OCI-LY1 (cell line): ENCODE results near the gene XPNPEP2.

Experiments
- H2AFZ ChIP-seq: fragments of 200-600 bp; sonication (generic), shearing (Covaris generic); 2 replicates; pipeline ENCODE4 v1.6.0; 2014; ENCODE audit warnings: antibody characterized with exemption, mild to moderate bottlenecking, low read length
- H3F3A ChIP-seq: fragments of 200-600 bp; sonication (generic), shearing (Covaris generic); 2 replicates; pipeline ENCODE4 v1.6.0; 2014; ENCODE audit warnings: mild to moderate bottlenecking, antibody characterized with exemption, low read length, moderate library complexity; ENCODE audit not compliant: insufficient read depth
- H3K27ac ChIP-seq: fragments of 200-600 bp; sonication (generic); 2 replicates; pipeline ENCODE4 v1.5.1; 2014; ENCODE audit warnings: low read length, mixed run types, mild to moderate bottlenecking, low read depth; ENCODE audit not compliant: poor library complexity, severe bottlenecking
- H3K27me3 ChIP-seq: fragments of 200-600 bp; sonication (generic); 2 replicates; pipeline ENCODE4 v1.6.0; 2014; ENCODE audit warnings: antibody characterized with exemption, mild to moderate bottlenecking, low read length, moderate library complexity; ENCODE audit not compliant: insufficient read depth
- H3K36me3 ChIP-seq: fragments of 200-600 bp; sonication (generic); 2 replicates; pipeline ENCODE4 v1.6.1; 2014; ENCODE audit warnings: mild to moderate bottlenecking, antibody characterized with exemption, low read length, moderate library complexity, mixed read lengths; ENCODE audit not compliant: insufficient read depth
- H3K4me1 ChIP-seq: fragments of 200-600 bp; sonication (generic); 2 replicates; pipeline ENCODE4 v1.5.1; 2014; ENCODE audit warnings: mild to moderate bottlenecking, low read length, moderate library complexity; ENCODE audit not compliant: insufficient read depth, severe bottlenecking
- H3K4me2 ChIP-seq: fragments of 200-600 bp; sonication (generic), shearing (Covaris generic); 2 replicates; pipeline ENCODE4 v1.6.1; 2014; ENCODE audit warnings: low read length
- H3K4me3 ChIP-seq: fragments of 200-600 bp; sonication (generic); 2 replicates; pipeline ENCODE4 v1.5.1; 2014; ENCODE audit warnings: low read length, low read depth, mild to moderate bottlenecking, mixed read lengths; ENCODE audit not compliant: poor library complexity, severe bottlenecking
- H3K79me2 ChIP-seq: fragments of 200-600 bp; shearing (Covaris generic); 2 replicates; pipeline ENCODE4 v1.6.1; 2016; ENCODE audit warnings: mixed run types, low read length, mixed read lengths; ENCODE audit not compliant: insufficient read depth
- H3K9ac ChIP-seq: fragments of 200-600 bp; sonication (generic), shearing (Covaris generic); 2 replicates; pipeline ENCODE4 v1.6.1; 2014; ENCODE audit warnings: mild to moderate bottlenecking, low read length, mixed read lengths
- H3K9me2 ChIP-seq: fragments of 200-600 bp; sonication (generic), shearing (Covaris generic); 2 replicates; pipeline ENCODE4 v1.6.1; 2014; ENCODE audit warnings: low read depth, mild to moderate bottlenecking, low read length, mixed read lengths
- H3K9me3 ChIP-seq: fragments of 200-600 bp; shearing (Covaris generic); 2 replicates; pipeline ENCODE4 v1.6.1; 2014; ENCODE audit warnings: low read length, mixed read lengths
- H4K20me1 ChIP-seq: fragments of 200-600 bp; sonication (generic), shearing (Covaris generic); 2 replicates; pipeline ENCODE4 v1.6.0; 2016; ENCODE audit warnings: mild to moderate bottlenecking, low read length; ENCODE audit not compliant: insufficient read depth
- EZH2 ChIP-seq: fragments of 200-600 bp; sonication (generic), shearing (Covaris generic); IDR thresholded peaks from 2 replicates; pipeline ENCODE4 v1.8.0; 2017; ENCODE audit warnings: borderline replicate concordance, mixed run types, mild to moderate bottlenecking, antibody characterized with exemption, low read length, moderate library complexity, mixed read lengths
- TF ChIP-seq, protein P1 (sequence below): fragments of 200-600 bp; sonication (generic), shearing (Covaris generic); IDR thresholded peaks from 2 replicates; pipeline ENCODE4 v1.5.1; 2017; ENCODE audit warnings: mild to moderate bottlenecking, antibody characterized with exemption, low read length, moderate library complexity, mixed read lengths

Gene XPNPEP2

DNA sequence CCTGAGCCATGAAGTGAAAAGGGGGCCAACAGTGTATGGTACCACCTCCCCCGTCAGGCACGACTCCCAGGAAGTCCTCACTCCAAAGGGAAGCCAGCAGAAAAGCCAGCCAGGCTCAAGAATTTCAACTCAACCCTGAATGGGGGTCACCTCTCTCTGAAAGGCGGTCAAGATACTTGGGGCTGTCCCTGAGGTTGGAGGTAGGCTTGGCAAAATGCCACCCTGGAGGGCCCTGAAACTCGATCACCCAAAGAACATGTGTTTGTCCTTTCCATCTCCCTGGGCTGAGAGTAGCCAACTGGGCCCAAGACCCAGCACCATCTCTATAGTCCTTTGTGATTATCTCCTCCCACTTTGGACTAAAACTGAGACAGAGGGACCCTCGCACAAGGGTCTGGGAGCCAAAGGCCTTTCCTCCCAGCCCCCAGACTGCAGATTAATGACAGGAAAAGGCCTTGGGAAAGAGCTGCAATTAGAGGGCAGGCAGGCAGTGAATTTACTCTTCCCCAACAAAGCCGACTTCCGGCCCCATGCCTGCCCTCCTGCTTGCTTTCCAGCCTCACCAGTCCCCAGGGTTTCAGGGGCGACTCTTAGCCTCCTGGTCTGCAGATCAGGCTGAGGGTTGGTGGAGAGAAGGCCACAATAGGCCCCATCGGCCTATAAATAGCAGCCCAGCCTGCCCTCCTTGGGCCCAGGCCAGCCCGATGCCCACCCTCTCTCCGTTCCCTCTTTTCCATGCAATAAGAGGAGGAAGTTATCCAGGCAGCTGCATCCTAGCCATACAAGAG lies 46.6 kb downstream of the XPNPEP2 start:
- Histone ChIP-seq H4K20me1 (no peaks in the 10 kb centered on the region), H3K4me3 (peak overlapping the region; percentile 23), H3K79me2 (peaks cover 29% of the 10 kb centered on the region), H3K9me2 (no peaks in the 10 kb centered on the region), H3F3A (no peaks in the 10 kb centered on the region), H3K9ac (no peak overlapping the region; the same call in 1 of the 2 replicates), H3K27ac (peak overlapping the region; percentile 72), H2AFZ (no peak overlapping the region), H3K27me3 (no peaks in the 10 kb centered on the region), H3K4me2 (peak overlapping the region; percentile 25; the same call in 1 of the 2 replicates), H3K9me3 (no peaks in the 10 kb centered on the region), H3K4me1 (peaks cover 61% of the 10 kb centered on the region), H3K36me3 (peaks cover 61% of the 10 kb centered on the region)
- TF ChIP-seq, protein P1, sequence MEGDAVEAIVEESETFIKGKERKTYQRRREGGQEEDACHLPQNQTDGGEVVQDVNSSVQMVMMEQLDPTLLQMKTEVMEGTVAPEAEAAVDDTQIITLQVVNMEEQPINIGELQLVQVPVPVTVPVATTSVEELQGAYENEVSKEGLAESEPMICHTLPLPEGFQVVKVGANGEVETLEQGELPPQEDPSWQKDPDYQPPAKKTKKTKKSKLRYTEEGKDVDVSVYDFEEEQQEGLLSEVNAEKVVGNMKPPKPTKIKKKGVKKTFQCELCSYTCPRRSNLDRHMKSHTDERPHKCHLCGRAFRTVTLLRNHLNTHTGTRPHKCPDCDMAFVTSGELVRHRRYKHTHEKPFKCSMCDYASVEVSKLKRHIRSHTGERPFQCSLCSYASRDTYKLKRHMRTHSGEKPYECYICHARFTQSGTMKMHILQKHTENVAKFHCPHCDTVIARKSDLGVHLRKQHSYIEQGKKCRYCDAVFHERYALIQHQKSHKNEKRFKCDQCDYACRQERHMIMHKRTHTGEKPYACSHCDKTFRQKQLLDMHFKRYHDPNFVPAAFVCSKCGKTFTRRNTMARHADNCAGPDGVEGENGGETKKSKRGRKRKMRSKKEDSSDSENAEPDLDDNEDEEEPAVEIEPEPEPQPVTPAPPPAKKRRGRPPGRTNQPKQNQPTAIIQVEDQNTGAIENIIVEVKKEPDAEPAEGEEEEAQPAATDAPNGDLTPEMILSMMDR: no peak
- no peak for TF ChIP-seq EZH2

DNA sequence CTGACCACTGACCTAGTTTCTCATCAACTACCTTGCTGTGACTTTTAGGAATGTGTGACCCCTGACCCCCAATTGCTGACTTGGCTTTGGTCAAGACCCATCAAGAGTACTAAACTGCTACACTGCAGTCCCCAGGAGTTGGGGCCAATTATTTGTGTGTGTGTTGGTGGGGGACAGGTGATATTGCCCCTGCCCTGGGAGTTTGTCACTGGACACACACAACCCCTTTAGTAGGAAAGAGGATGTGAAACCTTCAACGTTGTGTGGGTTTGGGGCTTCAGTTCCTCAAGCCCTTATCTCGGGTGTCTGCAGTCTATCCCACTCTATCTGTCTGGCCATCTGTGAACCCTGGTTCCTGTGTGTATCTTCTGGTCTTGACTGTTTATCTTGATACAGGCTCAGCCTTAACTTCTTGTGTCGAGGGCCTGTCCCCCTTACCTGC lies 47.5 kb downstream of the XPNPEP2 start:
- peaks cover 70% of the 10 kb centered on the region for H3K36me3 ChIP-seq
- no peaks in the 10 kb centered on the region for H3K9me2 ChIP-seq
- no peaks in the 10 kb centered on the region for H3K27me3 ChIP-seq
- H3K27ac ChIP-seq: peak overlapping the region; percentile 72
- peak overlapping the region; percentile 15; the same call in 1 of the 2 replicates for H3K9ac ChIP-seq
- H4K20me1 ChIP-seq: no peaks in the 10 kb centered on the region
- H3F3A ChIP-seq: no peaks in the 10 kb centered on the region
- H3K79me2 ChIP-seq: peaks cover 23% of the 10 kb centered on the region
- H3K4me2 ChIP-seq: peak overlapping the region; percentile 25; the same call in 1 of the 2 replicates
- TF ChIP-seq EZH2: no peak
- TF ChIP-seq, protein P1: no peak
- H3K4me1 ChIP-seq: peaks cover 53% of the 10 kb centered on the region
- H3K4me3 ChIP-seq: peak overlapping the region; percentile 23
- no peaks in the 10 kb centered on the region for H3K9me3 ChIP-seq
- H2AFZ ChIP-seq: no peak overlapping the region

DNA sequence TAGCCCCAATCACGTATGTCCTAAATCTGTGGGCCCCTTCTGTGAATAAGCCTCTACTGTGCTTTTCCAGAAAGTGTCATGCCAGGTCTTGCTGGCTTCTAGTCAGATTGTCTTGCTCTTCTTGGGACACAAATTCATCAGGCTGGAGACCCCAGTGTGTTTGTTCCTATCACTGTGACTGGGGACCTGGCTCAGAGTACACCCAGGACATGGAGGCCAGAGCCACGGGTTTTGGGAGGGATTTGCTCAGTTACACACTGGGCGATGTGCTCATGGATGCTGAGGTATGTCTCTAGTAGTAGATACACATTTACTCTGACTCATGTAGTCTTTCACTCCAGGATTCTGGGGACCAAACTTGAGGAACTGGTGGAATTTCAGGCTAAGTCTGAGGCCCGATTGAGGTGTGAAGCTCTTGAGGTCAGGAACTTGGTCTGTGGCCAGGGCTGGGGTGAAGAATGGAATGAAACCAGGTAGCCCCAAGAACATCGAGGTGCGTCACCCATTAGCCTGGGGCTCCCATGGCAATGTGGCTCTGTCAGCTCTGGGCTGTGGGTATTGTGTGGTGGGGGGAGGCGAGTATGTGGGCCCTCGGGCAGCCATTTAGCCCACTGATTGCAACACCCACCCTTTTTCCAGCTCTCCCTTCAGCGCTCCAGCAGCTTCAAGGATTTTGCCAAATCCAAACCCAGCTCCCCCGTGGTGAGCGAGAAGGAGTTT lies 48.7 kb downstream of the XPNPEP2 start:
- Histone ChIP-seq H3K4me3 (no peak overlapping the region), H3K27me3 (no peaks in the 10 kb centered on the region), H3K36me3 (peaks cover 71% of the 10 kb centered on the region), H3K9me3 (no peaks in the 10 kb centered on the region), H3K4me2 (no peak overlapping the region), H3K9me2 (no peaks in the 10 kb centered on the region), H2AFZ (no peak overlapping the region), H3F3A (no peaks in the 10 kb centered on the region), H3K9ac (no peak overlapping the region), H3K27ac (peak overlapping the region; percentile 23), H3K79me2 (peaks cover 13% of the 10 kb centered on the region), H4K20me1 (no peaks in the 10 kb centered on the region), H3K4me1 (peaks cover 41% of the 10 kb centered on the region)
- TF ChIP-seq, protein P1: no peak
- TF ChIP-seq EZH2: no peak
